K562 (cell line): Measurements from ENCODE around the gene PNRC2. TPM values are rescaled to one million over a fixed set of nuclear protein-coding genes. Genes with fewer than 3 reads are reported as not detected.

Experiments used
- EZH2 ChIP-seq: IDR thresholded peaks from 2 replicates; pipeline ENCODE4 v1.6.1; 2012; ENCODE audit warnings: low read depth, mild to moderate bottlenecking, inconsistent platforms, low read length, borderline replicate concordance
- HDGF ChIP-seq: fragments of 450-650 bp; IDR thresholded peaks from 2 replicates; pipeline ENCODE4 v1.6.1; 2016
- LARP7 ChIP-seq: fragments of 450-650 bp; IDR thresholded peaks from 2 replicates; pipeline ENCODE4 v1.6.1; 2016
- NFXL1 ChIP-seq: fragments of 450-650 bp; formaldehyde crosslinking; IDR thresholded peaks from 2 replicates; pipeline ENCODE4 v1.4.0; 2021; ENCODE audit warnings: mild to moderate bottlenecking
- PHTF2 ChIP-seq: fragments of 250-450 bp; sonication (Bioruptor Pico); IDR thresholded peaks from 2 replicates; pipeline ENCODE4 v1.5.0; 2021; ENCODE audit warnings: mild to moderate bottlenecking
- RAD51 ChIP-seq: fragments of 450-650 bp; IDR thresholded peaks from 2 replicates; pipeline ENCODE4 v1.7.1; 2016; ENCODE audit warnings: low read depth, mild to moderate bottlenecking, borderline replicate concordance
- ZNF143 ChIP-seq: sonication (generic); formaldehyde crosslinking; IDR thresholded peaks from 2 replicates; pipeline ENCODE4 v1.9.0; 2022; ENCODE audit warnings: mild to moderate bottlenecking, missing genetic modification reagents
- ZNF311 ChIP-seq: fragments of 250-450 bp; sonication (Bioruptor Pico); IDR thresholded peaks from 2 replicates; pipeline ENCODE4 v1.4.0; 2020; ENCODE audit warnings: mild to moderate bottlenecking, moderate library complexity
- ZNF644 ChIP-seq: fragments of 200-800 bp; sonication (Bioruptor generic); IDR thresholded peaks from 2 replicates; pipeline ENCODE4 v1.6.1; 2016; ENCODE audit warnings: low read depth, missing genetic modification characterization, missing compliant biosample characterization
- ZNF668 ChIP-seq: fragments of 250-450 bp; sonication (Bioruptor Pico); IDR thresholded peaks from 2 replicates; pipeline ENCODE4 v1.8.0; 2022; ENCODE audit warnings: mild to moderate bottlenecking, inconsistent platforms
- ZZZ3 ChIP-seq: fragments of 450-650 bp; IDR thresholded peaks from 2 replicates; pipeline ENCODE4 v1.6.1; 2016; ENCODE audit warnings: antibody characterized with exemption, mild to moderate bottlenecking, moderate library complexity
- polyA plus RNA-seq, 8 experiments: library from polyadenylated mRNA; depleted of rRNA in 4 of 8; stranded (reverse) in 5 of 8; unstranded in 3 of 8; fragments of >200 nt; fragmentation: Nextera tagmentation in 2 of 8; fragmentation: Illumina TruSeq in 1 of 8; extraction: Ambion mirVana in 2 of 8; extraction: Trizol in 1 of 8; gene quantifications; 2 replicates each; pipeline versions ENCODE4 v1.2.1 to v1.2.3, GENCODE V29; 2011 to 2014; ENCODE audit warnings: inconsistent platforms in 1 of 8, missing spikeins in 1 of 8
- total RNA-seq, 7 experiments: library from RNA; depleted of rRNA in 6 of 7; stranded (reverse); fragments of >200 nt in 6 of 7; fragmentation: Illumina TruSeq in 2 of 7; extraction: Trizol in 2 of 7; gene quantifications; 2 replicates each; pipeline versions ENCODE4 v1.2.1 to v1.2.3, GENCODE V29; 2011 to 2021; ENCODE audit warnings: low replicate concordance in 1 of 7
- TF ChIP-seq, protein P1 (sequence below), 2 experiments: IDR thresholded peaks; 2 replicates each; pipeline ENCODE4 v1.6.1; 2011; ENCODE audit warnings: borderline replicate concordance in 1 of 2, control low read depth in 1 of 2, low read depth in 1 of 2, low read length in 1 of 2, mild to moderate bottlenecking in 1 of 2, mixed read lengths in 1 of 2, moderate library complexity in 1 of 2; ENCODE audit not compliant: insufficient read depth in 1 of 2, insufficient read length in 1 of 2, poor library complexity in 1 of 2, severe bottlenecking in 1 of 2; ENCODE audit errors: extremely low read depth in 1 of 2
- TF ChIP-seq, protein P2 (sequence below): fragments of 450-650 bp; formaldehyde crosslinking; IDR thresholded peaks from 2 replicates; pipeline ENCODE4 v1.4.0; 2020; ENCODE audit warnings: mild to moderate bottlenecking, moderate library complexity

The PNRC2 gene
- total and polyA plus RNA-seq, 9 of the 15 experiments (the other 6 are each of a cell fraction or from before 2014, with no cell fraction given) = 127 to 303 (median 203) TPM

DNA sequence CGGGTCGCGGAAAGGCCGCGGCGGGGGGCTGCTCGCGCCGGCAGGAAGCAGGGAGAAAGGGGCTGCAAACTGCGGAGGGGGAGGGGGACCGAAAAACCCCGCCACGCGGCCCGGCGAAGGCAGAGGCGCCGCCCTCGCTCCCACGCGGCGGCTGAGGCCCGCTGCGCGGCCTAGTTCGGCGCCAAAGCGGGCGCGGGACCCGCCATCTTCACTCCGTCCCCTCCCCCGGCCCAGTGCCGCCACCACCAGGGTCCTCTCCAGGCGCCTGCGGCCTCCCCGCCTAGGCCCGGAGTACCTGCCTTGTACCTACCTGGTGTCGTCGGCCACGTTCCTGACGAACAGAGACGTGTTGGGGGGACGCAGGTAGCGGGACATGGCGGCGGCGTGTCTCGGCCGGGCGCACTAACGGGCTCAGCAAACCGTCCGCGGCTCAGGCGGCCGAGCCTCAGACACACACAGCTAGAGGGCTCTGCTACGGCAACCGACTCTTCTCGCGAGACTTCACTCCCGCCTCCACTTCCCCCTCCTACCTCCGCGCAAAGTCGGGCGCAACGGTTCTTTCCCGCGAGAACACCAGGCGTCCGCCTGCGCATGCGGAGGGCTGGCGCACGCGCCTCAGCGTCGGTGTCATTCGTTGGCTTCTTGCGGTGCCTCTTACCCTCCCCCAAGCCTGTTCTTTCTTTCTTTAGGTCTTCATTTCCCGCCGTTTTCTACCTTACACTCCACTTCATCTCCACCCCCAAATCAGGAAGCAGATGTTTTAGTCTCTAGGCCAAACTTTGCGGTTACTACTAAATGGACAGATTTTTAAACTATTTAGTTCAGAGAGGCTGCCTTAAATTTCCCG is 20.5 kb downstream of the PNRC2 start, which contains the start of gene SRSF10 (continued):
- TF ChIP-seq, protein P1, sequence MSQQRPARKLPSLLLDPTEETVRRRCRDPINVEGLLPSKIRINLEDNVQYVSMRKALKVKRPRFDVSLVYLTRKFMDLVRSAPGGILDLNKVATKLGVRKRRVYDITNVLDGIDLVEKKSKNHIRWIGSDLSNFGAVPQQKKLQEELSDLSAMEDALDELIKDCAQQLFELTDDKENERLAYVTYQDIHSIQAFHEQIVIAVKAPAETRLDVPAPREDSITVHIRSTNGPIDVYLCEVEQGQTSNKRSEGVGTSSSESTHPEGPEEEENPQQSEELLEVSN (IDR thresholded peaks at IDR 0.05; ENCODE audit: borderline replicate concordance in 1 of 2, extremely low read depth in 1 of 2, insufficient read depth in 1 of 2, insufficient read length in 1 of 2, low read depth in 1 of 2, low read length in 1 of 2, poor library complexity in 1 of 2, severe bottlenecking in 1 of 2) = peak; percentile 95 to 98
- TF ChIP-seq PHTF2 (CRISPR knock-in tag) (no peak), ZNF311 (CRISPR knock-in tag) (no peak), LARP7 (peak; percentile 15; the same call in 1 of the 2 replicates), ZZZ3 (peak; percentile 98), ZNF668 (CRISPR knock-in tag) (no peak), NFXL1 (no peak), EZH2 (no peak), ZNF143 (CRISPR knock-in tag) (no peak), RAD51 (0 out of 2 replicates have a peak, but pooled peaks have one; percentile 25), HDGF (no peak), ZNF644 (no peak)
- TF ChIP-seq, protein P2, sequence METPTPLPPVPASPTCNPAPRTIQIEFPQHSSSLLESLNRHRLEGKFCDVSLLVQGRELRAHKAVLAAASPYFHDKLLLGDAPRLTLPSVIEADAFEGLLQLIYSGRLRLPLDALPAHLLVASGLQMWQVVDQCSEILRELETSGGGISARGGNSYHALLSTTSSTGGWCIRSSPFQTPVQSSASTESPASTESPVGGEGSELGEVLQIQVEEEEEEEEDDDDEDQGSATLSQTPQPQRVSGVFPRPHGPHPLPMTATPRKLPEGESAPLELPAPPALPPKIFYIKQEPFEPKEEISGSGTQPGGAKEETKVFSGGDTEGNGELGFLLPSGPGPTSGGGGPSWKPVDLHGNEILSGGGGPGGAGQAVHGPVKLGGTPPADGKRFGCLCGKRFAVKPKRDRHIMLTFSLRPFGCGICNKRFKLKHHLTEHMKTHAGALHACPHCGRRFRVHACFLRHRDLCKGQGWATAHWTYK = peak; percentile 60; the same call in 1 of the 2 replicates
